Measurements from ENCODE around the gene ALDH6A1.

GRCh38 chr14:74083784-74084276 lies 423 bp downstream of the ALDH6A1 start:
- TF ChIP-seq, protein P1, sequence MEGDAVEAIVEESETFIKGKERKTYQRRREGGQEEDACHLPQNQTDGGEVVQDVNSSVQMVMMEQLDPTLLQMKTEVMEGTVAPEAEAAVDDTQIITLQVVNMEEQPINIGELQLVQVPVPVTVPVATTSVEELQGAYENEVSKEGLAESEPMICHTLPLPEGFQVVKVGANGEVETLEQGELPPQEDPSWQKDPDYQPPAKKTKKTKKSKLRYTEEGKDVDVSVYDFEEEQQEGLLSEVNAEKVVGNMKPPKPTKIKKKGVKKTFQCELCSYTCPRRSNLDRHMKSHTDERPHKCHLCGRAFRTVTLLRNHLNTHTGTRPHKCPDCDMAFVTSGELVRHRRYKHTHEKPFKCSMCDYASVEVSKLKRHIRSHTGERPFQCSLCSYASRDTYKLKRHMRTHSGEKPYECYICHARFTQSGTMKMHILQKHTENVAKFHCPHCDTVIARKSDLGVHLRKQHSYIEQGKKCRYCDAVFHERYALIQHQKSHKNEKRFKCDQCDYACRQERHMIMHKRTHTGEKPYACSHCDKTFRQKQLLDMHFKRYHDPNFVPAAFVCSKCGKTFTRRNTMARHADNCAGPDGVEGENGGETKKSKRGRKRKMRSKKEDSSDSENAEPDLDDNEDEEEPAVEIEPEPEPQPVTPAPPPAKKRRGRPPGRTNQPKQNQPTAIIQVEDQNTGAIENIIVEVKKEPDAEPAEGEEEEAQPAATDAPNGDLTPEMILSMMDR (IDR thresholded peaks at IDR 0.05; ENCODE audit: poor library complexity, severe bottlenecking), result no peak
- TF ChIP-seq, protein P2, sequence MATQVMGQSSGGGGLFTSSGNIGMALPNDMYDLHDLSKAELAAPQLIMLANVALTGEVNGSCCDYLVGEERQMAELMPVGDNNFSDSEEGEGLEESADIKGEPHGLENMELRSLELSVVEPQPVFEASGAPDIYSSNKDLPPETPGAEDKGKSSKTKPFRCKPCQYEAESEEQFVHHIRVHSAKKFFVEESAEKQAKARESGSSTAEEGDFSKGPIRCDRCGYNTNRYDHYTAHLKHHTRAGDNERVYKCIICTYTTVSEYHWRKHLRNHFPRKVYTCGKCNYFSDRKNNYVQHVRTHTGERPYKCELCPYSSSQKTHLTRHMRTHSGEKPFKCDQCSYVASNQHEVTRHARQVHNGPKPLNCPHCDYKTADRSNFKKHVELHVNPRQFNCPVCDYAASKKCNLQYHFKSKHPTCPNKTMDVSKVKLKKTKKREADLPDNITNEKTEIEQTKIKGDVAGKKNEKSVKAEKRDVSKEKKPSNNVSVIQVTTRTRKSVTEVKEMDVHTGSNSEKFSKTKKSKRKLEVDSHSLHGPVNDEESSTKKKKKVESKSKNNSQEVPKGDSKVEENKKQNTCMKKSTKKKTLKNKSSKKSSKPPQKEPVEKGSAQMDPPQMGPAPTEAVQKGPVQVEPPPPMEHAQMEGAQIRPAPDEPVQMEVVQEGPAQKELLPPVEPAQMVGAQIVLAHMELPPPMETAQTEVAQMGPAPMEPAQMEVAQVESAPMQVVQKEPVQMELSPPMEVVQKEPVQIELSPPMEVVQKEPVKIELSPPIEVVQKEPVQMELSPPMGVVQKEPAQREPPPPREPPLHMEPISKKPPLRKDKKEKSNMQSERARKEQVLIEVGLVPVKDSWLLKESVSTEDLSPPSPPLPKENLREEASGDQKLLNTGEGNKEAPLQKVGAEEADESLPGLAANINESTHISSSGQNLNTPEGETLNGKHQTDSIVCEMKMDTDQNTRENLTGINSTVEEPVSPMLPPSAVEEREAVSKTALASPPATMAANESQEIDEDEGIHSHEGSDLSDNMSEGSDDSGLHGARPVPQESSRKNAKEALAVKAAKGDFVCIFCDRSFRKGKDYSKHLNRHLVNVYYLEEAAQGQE (IDR thresholded peaks at IDR 0.05; ENCODE audit: borderline replicate concordance), result no peak
- no peak for TF ChIP-seq POLR2AphosphoS5 (IDR thresholded peaks at IDR 0.05)
- TF ChIP-seq EP300 (conservative IDR thresholded peaks at IDR 0.05; ENCODE audit: poor library complexity, severe bottlenecking), result no peak
- no peak for TF ChIP-seq EZH2 (IDR thresholded peaks at IDR 0.05; ENCODE audit: borderline replicate concordance, insufficient read depth, low read length, poor library complexity, severe bottlenecking)

All from neural cell (in vitro differentiated cells).